HS-5 (cell line): ENCODE measurements around the gene SLC6A3.
"Not testable (repeated sequence)": the region's sequence is repeated elsewhere in the genome, so short reads cannot be mapped to it uniquely, and the experiment has no call there.

ENCODE experiments used
- DNase-seq: peaks from one replicate; pipeline ENCODE4 v3.0.0-alpha.2; 2012; ENCODE audit warnings: low read depth

The SLC6A3 gene

DNA sequence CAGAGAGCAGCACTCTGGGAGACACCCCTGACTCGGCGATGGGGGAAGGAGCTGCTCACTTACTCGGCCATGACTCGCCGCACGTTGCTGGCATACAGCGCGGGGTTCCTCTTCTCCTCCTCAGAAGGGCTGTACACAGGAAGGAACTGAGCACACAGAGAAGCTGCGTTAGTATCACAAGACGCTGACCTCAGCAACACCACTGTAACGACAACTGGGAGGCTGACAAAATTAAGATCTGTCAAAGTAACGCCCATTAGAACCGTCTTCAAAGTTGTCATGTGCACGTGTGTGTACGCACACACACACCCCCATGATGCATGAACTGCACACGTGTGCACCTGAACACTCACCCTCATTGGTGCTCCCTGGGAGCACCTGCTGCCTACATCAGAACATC lies 32.1 kb upstream of the SLC6A3 start:
- no peak for DNase-seq

DNA sequence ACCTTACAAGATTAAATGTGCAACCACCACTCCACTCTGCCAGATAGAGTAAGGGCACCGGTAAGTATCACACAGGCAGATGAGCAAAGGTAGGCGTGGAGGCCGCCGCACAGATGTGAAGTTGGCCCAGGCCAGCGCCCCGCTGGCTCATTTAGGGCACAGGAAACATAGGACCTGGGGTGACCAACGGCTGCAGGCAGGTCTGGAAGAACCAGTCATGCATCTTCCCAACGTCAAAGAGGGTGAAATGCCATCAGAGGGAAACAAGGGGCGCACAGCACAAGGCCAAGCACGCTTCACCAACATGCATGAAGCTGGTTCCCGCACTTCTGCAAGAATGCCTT lies 31.7 kb upstream of the SLC6A3 start:
- DNase-seq = no peak

DNA sequence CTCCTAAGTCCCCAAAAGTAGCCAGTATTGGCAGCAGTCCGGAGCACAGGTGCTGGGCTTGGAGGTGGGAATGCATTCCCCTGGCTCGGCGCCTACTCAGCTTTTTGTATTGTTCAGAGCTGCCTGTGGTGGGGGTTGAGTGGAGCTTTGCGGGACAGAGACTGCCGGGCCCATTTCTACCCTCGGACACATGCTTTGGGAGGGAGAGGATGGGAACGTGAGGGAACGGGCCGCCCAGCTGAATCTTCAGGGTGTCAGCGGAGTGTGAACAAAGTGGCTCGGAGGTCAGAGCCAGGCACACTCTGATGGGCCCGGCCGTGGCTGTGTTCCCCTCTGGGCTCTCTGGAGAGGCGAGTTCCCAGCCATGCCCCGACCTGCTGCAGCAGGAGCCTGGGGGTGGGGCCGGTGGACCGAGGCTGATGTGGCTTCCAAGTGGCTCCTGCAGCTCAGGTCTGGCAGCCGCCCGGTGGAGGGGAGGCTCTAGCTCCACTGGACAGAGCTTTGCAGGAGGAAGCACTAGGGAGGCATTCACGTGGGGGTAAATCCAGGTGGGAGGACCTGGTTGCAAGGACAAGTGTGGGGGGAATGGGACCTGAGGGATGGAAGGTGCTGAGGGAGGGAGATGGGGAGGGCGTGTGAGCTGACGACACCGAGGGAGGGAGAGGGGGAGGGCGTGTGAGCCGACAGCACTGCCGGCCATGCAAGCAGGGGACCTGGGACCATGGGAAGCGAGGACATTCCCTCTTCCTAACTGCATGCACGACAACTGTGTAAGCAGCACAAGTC lies 31.1 kb upstream of the SLC6A3 start:
- no peak for DNase-seq

DNA sequence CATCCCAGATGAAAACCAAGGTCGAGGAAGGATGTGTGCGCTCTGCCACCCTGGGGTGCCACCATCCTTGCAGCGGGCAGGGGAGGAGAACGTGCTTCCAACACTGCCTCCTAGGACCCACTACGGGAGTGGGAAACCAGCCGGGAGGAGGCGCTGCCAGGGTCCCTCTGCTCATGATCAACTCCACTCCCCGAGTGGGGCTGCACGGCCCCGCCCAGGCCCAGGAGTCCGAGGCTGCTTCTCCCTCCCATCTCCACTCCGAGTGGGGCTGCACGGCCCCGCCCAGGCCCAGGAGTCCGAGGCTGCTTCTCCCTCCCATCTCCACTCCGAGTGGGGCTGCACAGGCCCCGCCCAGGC lies 30.3 kb upstream of the SLC6A3 start:
- not testable (repeated sequence) for DNase-seq

DNA sequence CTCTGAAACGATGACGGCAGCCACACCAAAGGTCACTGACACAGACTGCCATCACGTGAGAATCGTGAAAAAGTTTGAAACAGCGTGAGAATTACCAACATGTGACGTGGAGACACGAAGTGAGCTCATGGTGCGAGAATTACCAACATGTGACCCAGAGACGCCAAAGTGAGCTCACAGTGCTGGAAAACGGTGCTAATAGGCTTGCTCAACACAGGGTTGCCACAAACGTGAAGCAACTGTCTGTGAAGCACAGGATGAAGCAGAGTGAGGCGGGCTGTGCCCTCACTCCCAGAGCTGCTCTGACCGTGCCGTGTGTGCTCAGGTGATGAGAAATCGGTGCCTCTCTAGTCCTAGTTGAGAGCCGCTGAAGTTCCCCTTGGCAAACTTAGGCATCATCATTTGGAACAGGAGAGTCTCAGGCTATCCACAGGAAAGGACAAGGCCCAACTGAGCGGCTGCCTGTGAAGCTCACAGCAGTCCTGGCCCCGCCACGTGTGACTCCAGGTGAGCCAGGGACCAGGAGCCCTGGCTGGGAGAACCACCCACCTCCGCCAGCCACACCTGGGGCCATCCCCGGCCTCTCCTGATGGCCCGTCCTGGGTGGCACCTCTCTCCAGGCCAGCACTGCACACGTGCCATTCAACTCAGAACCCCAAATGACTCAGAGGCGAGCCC lies 29.8 kb upstream of the SLC6A3 start:
- no peak for DNase-seq

DNA sequence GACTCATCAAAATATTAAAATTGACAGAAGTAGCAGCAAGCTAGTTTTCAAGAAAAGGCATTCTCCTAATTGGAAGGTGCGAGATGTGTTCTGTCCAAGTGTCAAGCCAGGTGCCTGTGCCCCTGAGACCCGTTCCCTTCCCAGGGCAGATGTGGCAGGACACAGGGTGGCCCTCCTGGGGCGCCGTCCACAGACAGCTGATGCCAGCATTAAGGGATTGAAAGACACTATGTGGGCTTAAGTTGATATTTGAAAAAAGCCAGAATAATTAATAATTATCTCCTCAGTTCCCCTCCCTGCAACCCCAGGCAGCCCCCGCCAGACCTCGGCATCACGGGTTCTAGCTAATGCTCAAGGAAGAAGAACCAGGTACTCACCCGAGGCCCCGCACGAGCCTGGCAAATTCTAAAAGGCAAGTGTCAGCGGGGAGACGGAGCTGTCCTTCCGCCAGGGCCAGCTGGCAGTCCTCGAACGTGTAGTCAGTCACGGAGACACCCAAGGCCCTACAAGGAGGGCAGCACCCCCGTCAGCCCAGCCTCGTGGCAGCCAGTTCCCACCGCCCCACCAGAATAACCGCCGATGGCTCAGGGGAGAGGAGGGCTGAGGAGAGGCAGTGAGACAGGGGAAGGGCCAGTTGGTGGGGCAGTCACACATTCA lies 29.1 kb upstream of the SLC6A3 start:
- DNase-seq = no peak

DNA sequence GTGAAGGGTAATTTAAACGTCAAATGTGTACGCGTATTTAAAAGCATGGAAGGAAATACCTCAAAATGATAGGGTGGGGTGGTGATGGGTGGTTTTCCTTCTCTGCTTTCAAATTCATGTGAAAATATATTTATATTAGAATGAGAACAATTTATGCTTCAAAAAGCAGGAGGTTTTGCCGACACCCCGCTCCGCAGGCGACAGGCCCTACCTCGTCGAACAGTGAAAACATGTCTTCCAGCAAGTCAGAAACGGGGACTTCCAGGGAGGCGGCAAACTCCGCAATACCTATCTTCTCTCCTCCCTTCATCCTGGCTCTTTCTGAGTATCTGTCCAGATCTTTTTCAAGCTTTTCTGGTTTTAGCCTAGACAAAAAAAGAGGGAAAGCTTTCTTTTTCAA lies 28.5 kb upstream of the SLC6A3 start:
- no peak for DNase-seq

DNA sequence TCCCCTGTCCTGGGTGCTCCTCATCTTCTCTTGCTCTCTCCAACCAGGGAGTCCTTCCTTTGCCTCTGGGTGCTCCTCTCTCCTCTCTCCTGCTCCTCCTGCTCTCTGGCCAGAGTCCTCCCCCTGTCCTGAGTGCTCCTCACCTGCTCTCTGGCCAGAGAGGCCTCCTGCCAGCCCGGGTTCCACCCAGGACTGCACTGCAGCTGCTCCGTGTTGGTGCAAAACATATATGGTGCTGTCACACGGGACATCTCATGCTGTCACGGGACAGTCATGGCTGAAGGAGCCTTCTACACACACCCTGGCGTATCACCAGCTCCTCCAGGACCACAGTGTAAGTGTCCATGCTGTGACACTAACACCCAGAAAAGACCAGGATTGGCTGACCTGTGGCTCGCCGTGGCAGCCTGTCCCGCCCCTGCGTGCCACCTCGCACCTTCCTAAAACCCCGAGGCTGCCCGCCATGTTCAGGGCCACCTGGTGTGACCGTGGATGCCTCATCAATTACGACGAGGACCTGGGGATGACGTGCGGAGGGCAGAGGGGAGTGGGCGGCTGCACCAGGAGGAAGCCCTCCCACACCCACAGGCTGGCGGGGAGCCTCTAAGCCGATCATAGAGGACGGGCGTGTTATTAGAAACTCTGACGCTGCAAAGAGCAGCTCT lies 27.9 kb upstream of the SLC6A3 start:
- no peak for DNase-seq

DNA sequence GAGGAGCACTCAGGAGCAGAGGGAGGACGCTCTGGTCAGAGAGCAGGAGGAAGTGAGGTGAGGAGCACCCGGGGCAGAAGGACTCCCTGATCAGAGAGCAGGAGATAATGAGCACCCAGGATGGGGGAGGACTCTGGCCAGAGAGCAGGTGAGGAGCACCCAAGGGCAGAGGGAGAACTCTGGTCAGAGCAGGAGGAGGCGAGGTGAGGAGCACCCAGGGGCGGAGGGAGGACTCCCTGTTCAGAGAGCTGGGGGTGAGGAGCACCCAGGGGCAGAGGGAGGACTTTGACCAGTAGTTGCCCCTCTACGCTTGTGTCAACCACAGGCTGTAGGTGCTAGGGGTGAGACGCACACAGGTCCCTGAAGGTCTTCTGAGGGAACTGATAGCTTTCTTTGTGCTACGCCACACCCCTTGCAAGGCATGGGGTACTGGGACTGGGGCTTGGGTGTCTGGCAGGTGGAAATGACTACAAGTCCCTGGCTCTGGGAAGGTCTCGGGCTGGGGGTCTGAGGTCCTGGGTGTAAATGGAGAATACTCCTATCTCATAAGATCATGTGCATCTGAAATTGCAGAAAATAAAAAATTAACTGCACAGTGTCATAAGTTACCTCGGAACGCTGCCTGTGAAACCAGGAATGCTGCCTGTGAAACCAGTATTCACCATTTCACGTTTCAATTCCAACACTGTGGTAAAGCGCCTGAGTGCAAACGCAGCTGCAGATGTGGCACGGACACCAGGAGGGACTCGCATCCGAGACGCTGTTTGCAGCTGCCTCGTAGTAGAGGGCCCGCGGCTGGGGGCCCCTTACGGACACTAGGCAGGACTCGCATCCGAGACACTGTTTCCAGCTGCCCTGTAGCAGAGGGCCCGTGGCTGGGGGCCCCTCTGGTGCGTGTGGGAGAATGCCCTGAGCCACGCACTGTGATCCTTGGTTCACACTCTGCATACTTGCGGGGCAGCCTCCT lies 27.0 kb upstream of the SLC6A3 start:
- DNase-seq = no peak

DNA sequence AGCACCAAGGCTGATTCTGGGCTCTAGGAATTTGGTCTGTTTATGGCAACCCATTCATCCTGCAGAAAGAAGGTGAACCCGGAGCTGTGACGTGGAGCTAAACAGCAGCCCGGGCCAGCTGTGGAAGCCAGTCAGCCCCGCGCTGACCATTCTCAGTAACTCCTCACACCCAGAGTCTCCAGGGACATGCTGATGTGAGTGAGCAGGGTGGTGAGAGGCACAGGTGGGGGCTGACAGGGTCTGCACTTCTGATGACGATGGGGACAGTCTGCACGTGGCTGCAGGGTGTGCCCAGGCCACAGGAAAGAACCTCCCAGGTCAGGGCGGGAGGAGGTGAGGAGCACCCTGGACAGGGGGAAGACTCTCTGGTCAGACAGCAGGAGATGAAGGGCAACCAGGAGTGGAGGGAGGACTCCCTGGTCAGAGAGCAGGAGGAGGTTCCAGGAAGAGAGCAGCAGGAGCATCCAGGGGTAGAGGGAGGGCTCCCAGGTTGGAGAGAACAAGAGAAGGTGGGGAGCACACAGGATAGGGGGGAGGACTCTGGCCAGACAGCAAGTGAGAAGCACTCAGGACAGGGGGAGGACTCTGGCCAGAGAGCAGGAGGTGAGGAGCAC lies 26.1 kb upstream of the SLC6A3 start:
- no peak for DNase-seq

DNA sequence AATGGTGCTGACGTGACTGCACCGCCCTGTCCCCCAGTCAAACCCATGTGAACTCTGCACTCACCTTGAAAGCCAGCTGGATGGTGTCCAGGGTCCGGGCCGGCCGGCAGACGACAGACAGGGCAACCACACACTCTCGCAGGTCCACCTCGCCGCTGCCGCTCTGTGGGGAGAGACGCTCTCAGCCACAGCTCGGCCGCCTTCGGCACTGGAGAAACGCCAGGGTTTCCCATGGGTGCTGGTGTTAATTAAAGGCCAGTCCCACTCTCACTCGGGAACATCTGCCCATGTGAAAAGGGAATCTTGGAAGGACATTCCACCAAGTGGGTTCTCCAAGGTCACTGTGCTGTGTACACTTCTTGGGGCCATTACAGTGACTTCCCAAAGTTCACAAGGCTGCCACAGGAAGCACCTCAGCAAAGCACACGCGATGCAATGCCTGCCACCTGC lies 25.5 kb upstream of the SLC6A3 start:
- no peak for DNase-seq

DNA sequence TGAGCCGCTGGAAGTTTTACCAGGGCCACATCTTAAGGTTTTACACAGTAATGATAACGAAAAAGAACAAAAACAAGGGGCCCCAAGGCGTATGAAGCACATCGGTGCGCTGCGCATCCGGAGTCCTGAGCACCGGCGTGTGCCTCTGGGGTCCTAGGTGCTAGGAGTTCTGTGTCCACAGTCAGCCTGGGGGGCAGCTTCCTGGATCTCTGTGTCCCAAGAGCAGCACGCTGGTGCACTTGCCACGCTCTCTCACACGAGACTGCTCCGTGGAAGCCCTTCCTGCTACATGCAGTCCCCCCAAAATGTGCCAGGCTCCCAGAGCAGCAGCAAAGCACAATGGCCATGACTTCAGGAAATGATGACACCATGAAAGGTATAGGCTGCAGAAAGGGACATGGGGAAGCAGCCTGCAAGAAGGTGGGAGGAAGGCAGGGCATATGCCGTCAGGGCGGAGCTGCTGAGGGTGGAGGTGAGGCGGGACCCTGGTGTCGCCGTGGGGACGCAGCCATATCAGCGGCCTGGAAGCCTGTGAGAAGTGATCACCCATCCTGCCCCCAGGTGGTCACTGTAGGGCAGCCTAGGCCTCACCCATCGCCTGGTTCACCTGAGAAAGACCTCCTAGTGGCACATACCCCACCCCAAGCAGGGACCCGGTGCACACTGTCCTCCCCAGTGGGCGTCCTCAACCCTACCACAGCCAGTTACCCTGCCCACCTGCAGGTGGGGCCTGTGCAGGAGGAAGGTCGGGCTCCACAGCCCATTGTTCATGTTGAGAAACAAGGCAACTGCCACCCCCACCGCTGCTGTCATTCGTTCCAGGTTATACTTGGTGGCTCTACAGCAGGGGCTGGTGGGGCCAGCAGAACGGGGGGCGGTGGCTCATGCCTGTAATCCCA lies 23.6 kb upstream of the SLC6A3 start:
- no peak for DNase-seq

DNA sequence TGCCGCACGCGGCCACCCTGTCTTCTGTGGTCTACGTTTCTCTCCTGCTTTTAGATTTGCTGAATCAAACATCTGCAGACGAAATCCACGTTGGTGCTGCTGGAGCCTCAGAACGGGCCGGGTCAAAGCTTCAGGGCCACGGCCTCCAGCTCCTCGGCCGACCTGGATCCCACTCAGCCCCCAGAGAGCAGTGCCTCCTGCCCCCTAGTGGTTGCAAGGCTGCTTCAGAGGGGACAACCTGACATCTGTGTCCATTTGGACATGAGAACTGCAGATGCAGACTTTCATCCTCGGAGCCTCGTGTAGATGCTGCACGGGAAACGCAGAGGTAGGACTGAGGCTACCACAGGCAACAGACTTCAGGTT lies 23.0 kb upstream of the SLC6A3 start:
- no peak for DNase-seq

DNA sequence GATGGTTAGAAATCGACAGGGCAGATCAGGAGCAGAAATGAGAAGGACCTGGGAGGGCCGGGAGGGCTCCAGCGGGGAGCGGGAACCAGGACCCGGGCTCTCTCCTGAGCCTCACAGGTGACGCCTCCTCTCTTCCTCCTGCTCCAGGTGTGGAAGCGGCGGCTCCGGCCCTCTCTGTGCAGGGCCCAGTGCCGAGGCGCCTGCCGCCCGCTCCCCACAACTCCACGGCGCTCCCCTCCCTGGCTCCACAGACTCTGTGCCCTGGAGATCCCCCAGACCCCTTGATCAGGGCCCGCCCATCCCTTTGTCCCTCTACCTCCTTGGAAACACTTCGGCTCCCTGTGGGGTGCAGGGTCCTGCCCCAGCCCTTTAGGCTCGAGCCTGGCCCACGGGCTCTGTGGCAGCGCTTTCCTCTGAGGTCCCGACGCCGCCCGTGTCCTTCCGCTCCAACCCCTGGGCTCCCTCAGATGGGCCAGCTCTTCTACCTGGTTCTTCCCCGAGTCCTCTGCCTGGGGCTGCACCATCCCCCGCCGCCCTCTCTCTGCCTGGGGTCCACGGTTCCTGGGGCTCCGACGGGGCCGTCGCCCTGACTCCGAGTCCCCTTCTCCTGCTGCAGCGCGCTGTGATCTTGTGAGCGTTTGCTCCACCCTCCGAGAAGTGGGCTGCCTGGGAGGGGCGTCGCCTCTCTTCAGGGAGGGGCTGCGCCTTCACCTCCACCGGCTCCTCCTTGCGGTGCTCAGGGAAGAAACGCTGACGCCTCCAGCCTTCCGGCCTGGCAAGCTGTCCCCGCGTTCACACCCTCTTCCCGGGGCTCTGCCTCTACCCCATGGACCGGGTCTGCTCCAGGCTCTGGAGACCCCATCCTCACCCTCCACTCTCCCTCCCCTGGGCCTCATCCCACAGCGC lies 22.4 kb upstream of the SLC6A3 start:
- DNase-seq = no peak

DNA sequence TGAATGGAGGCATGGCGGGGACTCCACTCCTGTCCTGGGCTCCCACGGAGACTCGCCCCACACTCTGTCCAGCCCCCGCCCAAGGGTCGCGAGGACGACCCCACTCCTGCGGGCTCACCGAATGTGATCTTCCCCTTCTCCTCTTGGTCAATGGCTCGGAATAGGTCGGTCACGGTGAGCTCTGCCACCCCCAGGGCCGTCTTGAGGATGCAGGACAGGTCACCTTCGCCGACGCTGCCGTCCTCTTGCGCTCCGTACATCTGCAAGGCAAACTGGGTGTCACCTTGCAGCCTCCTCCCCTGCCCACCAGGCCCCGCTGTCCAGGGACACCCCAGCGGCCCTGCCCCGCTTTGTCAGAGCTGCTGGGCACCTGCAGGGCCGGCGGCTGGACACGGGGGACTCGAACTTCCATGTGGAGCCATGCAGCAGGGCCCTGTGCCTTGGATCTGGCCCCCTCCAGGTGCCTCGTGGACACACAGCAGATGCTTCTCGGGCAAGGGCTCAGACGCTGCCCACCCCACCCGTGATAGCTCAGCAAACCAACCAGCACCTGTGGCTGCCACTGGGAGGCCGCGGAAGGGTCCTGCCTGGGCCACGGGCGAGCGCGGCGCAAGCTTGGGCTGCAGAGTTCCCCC lies 21.5 kb upstream of the SLC6A3 start:
- no peak for DNase-seq

DNA sequence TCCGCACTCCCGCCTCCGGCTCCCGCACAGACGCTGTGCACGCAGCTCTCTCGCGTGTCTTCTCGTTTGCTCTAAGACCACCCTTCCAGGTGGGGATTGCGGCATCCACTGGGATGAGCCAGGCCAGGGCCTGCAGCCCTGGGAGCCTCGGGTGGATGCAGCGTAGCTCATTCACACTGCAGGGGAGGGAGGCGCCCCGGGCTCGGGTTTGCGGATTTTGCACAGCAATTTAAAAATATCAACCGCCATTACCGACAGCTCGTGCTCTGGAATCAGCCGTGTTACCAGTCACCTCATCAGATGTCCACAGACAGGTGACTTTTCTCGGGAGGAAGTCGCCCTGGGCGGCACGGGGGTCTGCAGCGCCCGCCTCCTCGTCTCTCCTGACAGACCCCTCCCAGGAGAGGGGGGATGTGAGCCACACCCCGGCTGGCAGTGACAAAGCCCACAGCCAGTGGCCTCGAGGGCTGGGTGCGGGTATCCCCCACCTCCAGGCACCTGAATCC lies 20.8 kb upstream of the SLC6A3 start:
- no peak for DNase-seq

DNA sequence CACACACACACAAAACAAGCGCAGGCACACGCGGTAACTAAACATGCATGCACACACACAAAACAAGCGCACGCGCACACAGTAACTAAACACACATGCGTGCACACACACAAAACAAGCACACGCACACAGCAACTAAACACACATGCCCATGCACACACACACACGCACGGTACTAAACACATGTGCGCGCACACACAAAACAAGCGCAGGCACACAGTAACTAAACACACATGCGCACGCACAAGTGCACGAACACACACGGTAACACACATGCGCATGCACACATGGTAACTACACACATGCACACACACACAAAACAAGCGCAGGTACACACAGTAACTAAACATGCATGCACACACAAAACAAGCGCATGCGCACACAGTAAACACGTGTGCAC lies 19.9 kb upstream of the SLC6A3 start:
- DNase-seq = no peak

DNA sequence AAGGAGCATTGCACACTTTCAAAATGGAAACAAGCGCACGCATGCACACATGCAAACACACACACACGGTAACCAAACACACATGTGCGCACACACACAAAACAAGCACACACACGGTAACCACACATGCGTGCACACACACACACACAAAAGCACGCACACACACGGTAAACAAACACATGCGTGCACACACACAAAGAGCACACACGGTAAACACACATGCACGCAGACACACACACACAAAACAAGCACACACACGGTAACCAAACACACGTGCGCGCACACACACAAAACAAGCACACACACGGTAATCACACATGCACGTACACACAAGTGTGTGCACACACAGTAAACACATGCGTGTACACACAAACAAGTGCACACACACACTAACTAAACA lies 19.3 kb upstream of the SLC6A3 start:
- no peak for DNase-seq

DNA sequence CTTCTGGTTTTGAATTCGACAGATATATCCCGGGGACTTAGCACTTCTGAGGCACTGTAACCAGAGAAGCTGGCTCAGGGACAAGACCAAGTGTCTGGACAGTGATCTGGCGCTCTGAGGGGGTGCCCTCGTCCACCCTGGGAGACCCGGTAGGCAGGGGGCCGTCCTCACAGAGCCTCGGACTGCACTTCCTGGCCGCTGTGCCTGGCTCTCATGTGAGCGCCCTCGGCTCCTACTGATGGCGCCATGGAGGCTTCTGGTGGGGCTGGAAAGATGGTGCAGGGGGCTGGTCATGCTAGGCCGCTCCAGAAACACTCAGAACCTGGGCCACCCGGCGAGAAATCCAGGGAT lies 18.8 kb upstream of the SLC6A3 start:
- no peak for DNase-seq
